ENCODE data around the gene QRICH1. TPM values are rescaled to one million over a fixed set of nuclear protein-coding genes. Genes with fewer than 3 reads are reported as not detected.

Gene QRICH1
- total RNA-seq, 1 experiment from 2014 or later, result 87.5 TPM

- peaks cover 45% of the 10 kb centered on the region for H3K79me2 ChIP-seq (ENCODE audit: low read depth)
- no peak for DNase-seq
- no peaks in the 10 kb centered on the region for H3K9me2 ChIP-seq (ENCODE audit: insufficient read depth)
- peak overlapping the region; percentile 47 for H3K27ac ChIP-seq
- POLR2A ChIA-PET (ENCODE audit: unreplicated experiment), result interaction anchor here (0.6 to 1.0 kb wide), 7 partner anchors 23 to 1004 kb away, joined by 3 to 6 read pairs (median 5); partner anchors contain the start of genes QRICH1, USP19 and WDR6
- peaks cover 14% of the 10 kb centered on the region; the same call in 1 of the 2 replicates for H3K36me3 ChIP-seq (ENCODE audit: low read depth)
- intact Hi-C loops (cut with micrococcal nuclease; ENCODE audit: unreplicated experiment), result loop anchor here (5.0 kb wide), 1 partner anchor 63 kb away; the partner anchor contains the start of gene QRICH1
- H3K9me3 ChIP-seq (ENCODE audit: insufficient read depth, low read depth), result no peaks in the 10 kb centered on the region
- peak overlapping the region; percentile 95 for H3K4me2 ChIP-seq
- no peak for TF ChIP-seq CTCF (conservative IDR thresholded peaks at IDR 0.05)
- no peak for TF ChIP-seq EZH2 (IDR thresholded peaks at IDR 0.05; ENCODE audit: low read depth)
- no peaks in the 10 kb centered on the region; the same call in 1 of the 2 replicates for H4K20me1 ChIP-seq (ENCODE audit: insufficient read depth)
- peaks cover 36% of the 10 kb centered on the region for H3F3A ChIP-seq (ENCODE audit: insufficient read depth, low read depth)
- H3K4me1 ChIP-seq (replicated peaks; ENCODE audit: insufficient read depth), result peaks cover 8% of the 10 kb centered on the region
- no TSS peak for BruUV-seq (replicated peaks)
- H2AFZ ChIP-seq, result no peak overlapping the region
- peak overlapping the region; percentile 77 for H3K4me3 ChIP-seq
- H3K27me3 ChIP-seq (ENCODE audit: insufficient read depth, low read depth), result no peaks in the 10 kb centered on the region
- CTCF ChIA-PET, result no interaction called here
These were observed 64.3 kb downstream of the QRICH1 start for GRCh38 chr3:49029563-49029884.

GRCh38 chr3:49028673-49029562 lies 65.0 kb downstream of the QRICH1 start, which contains the start of gene IMPDH2:
Gene IMPDH2, minus strand, starts transcription at chr3:49029398. Its CDS starts 48 bp downstream, at chr3:49029350.
- no peaks in the 10 kb centered on the region for H3K27me3 ChIP-seq (ENCODE audit: insufficient read depth, low read depth)
- H4K20me1 ChIP-seq (ENCODE audit: insufficient read depth), result no peaks in the 10 kb centered on the region; the same call in 1 of the 2 replicates
- no peaks in the 10 kb centered on the region for H3K9me3 ChIP-seq (ENCODE audit: insufficient read depth, low read depth)
- H3K36me3 ChIP-seq (ENCODE audit: low read depth), result peaks cover 14% of the 10 kb centered on the region; the same call in 1 of the 2 replicates
- peak within 1 kb of the TSS; percentile 95 for H3K4me2 ChIP-seq
- CTCF ChIA-PET, result no interaction called here
- peak within 1 kb of the TSS; percentile 72 for H2AFZ ChIP-seq
- TSS peak; percentile 61 for BruUV-seq (replicated peaks)
- peaks cover 40% of the 10 kb centered on the region for H3F3A ChIP-seq (ENCODE audit: insufficient read depth, low read depth)
- peak within 1 kb of the TSS; percentile 47 for H3K27ac ChIP-seq
- peak within 1 kb of the TSS; percentile 77 for H3K4me3 ChIP-seq
- TF ChIP-seq EZH2 (IDR thresholded peaks at IDR 0.05; ENCODE audit: low read depth) (no peak), CTCF (conservative IDR thresholded peaks at IDR 0.05) (no peak)
- no peaks in the 10 kb centered on the region for H3K9me2 ChIP-seq (ENCODE audit: insufficient read depth)
- peaks cover 45% of the 10 kb centered on the region for H3K79me2 ChIP-seq (ENCODE audit: low read depth)
- peaks cover 8% of the 10 kb centered on the region for H3K4me1 ChIP-seq (replicated peaks; ENCODE audit: insufficient read depth)
- intact Hi-C loops (cut with micrococcal nuclease; ENCODE audit: unreplicated experiment), result loop anchor here (5.0 kb wide), 1 partner anchor 63 kb away; the partner anchor contains the start of gene QRICH1
- peak; percentile 76 to 89 for DNase-seq
- POLR2A ChIA-PET (ENCODE audit: unreplicated experiment), result interaction anchor here (0.6 to 1.0 kb wide), 8 partner anchors 22 to 1004 kb away, joined by 3 to 6 read pairs (median 4); partner anchors contain the start of genes QRICH1, USP19 and WDR6

- no peak for TF ChIP-seq CTCF (conservative IDR thresholded peaks at IDR 0.05)
- TF ChIP-seq EZH2 (IDR thresholded peaks at IDR 0.05; ENCODE audit: low read depth), result no peak
- H3K27me3 ChIP-seq (ENCODE audit: insufficient read depth, low read depth), result no peaks in the 10 kb centered on the region
- ChIA-PET POLR2A (ENCODE audit: unreplicated experiment) (interaction anchor here (0.6 kb wide), 1 partner anchor 285 kb away, joined by 3 read pairs; no protein-coding TSS in a partner anchor), CTCF (no interaction called here)
- DNase-seq, result no peak
- H3K4me1 ChIP-seq (replicated peaks; ENCODE audit: insufficient read depth), result peaks cover 14% of the 10 kb centered on the region
- peak overlapping the region; percentile 95 for H3K4me2 ChIP-seq
- peaks cover 51% of the 10 kb centered on the region for H3K79me2 ChIP-seq (ENCODE audit: low read depth)
- no TSS peak for BruUV-seq (replicated peaks)
- no peaks in the 10 kb centered on the region; the same call in 1 of the 2 replicates for H4K20me1 ChIP-seq (ENCODE audit: insufficient read depth)
- H3K27ac ChIP-seq, result no peak overlapping the region
- H3K9me3 ChIP-seq (ENCODE audit: insufficient read depth, low read depth), result no peaks in the 10 kb centered on the region
- no peaks in the 10 kb centered on the region for H3K9me2 ChIP-seq (ENCODE audit: insufficient read depth)
- peak overlapping the region; percentile 77 for H3K4me3 ChIP-seq
- intact Hi-C loops (cut with micrococcal nuclease; ENCODE audit: unreplicated experiment), result loop anchor here (5.0 kb wide), 1 partner anchor 64 kb away; the partner anchor contains the start of gene QRICH1
- H3K36me3 ChIP-seq (ENCODE audit: low read depth), result peaks cover 14% of the 10 kb centered on the region; the same call in 1 of the 2 replicates
- H2AFZ ChIP-seq, result no peak overlapping the region
- H3F3A ChIP-seq (ENCODE audit: insufficient read depth, low read depth), result peaks cover 43% of the 10 kb centered on the region
These were observed 65.6 kb downstream of the QRICH1 start for GRCh38 chr3:49028298-49028672.
